GM10266 (cell line): ENCODE results near the gene MAP4.

Experiments used
- DNase-seq: peaks from one replicate; pipeline ENCODE4 v3.0.0; 2012; ENCODE audit errors: extremely low spot score
- CTCF ChIP-seq: IDR thresholded peaks from 2 replicates; pipeline ENCODE4 v1.5.1; 2012; ENCODE audit warnings: mild to moderate bottlenecking, low read depth; ENCODE audit not compliant: control insufficient read depth, insufficient read depth; ENCODE audit errors: missing control alignments

MAP4 gene

GRCh38 chr3:47872916-47873315 is 143.3 kb downstream of the MAP4 start:
- no peak for DNase-seq
- no peak for TF ChIP-seq CTCF

GRCh38 chr3:47871389-47871788 is 144.8 kb downstream of the MAP4 start:
- no peak for TF ChIP-seq CTCF
- no peak for DNase-seq

- no peak for TF ChIP-seq CTCF
Measured at GRCh38 chr3:47870702-47871260, 145.4 kb downstream of the MAP4 start.

GRCh38 chr3:47870156-47870555 is 146.1 kb downstream of the MAP4 start:
- no peak for DNase-seq
- TF ChIP-seq CTCF: no peak

More at GRCh38 chr3:47870702-47871260, 145.4 kb downstream of the MAP4 start:
- no peak for DNase-seq

GRCh38 chr3:47868306-47868705 is 147.9 kb downstream of the MAP4 start:
- DNase-seq: no peak
- no peak for TF ChIP-seq CTCF

GRCh38 chr3:47867451-47868044 is 148.7 kb downstream of the MAP4 start:
- TF ChIP-seq CTCF: no peak
- DNase-seq: no peak

GRCh38 chr3:47865192-47865591 is 151.0 kb downstream of the MAP4 start:
- no peak for TF ChIP-seq CTCF
- no peak for DNase-seq
